Measurements from ENCODE around the gene MYB.
"Not testable (repeated sequence)": the region's sequence is repeated elsewhere in the genome, so short reads cannot be mapped to it uniquely, and the experiment has no call there.

Gene MYB

GRCh38 chr6:135180542-135181332 lies at the start of gene MYB:
MYB (plus strand) TSS chr6:135181308; CDS start chr6:135181514, 206 bp downstream.
- peak; percentile 76 to 78 for DNase-seq

- no peak for DNase-seq
Measured at GRCh38 chr6:135132776-135133175, 48.3 kb upstream of the MYB start.

- DNase-seq = no peak
Measured at GRCh38 chr6:135135835-135136234, 45.3 kb upstream of the MYB start.

DNA sequence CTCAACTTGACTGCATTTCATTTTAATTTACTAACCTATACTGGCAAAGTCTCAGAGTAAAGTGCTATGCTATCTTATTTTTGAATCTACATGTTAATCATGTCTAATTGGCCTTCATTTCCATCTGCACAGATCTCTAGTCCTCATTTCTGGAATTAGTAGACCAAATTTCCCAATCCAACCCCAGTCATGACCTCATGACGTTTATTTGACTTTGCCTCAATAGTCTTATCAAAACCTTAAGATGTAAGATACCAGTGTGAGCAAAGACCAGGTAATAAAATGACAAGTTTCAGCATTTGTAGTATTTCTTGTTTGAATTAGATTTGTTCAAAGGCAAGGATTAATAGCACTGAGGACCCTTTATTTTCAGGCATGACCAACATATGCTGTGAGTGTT lies 43.3 kb upstream of the MYB start:
- no peak for DNase-seq

GRCh38 chr6:135141182-135141581 lies 39.9 kb upstream of the MYB start:
- no peak for DNase-seq

GRCh38 chr6:135141728-135142127 lies 39.4 kb upstream of the MYB start:
- no peak for DNase-seq

GRCh38 chr6:135142232-135142631 lies 38.9 kb upstream of the MYB start:
- not testable (repeated sequence) for DNase-seq

GRCh38 chr6:135144673-135145062 lies 36.4 kb upstream of the MYB start:
- no peak for DNase-seq

DNA sequence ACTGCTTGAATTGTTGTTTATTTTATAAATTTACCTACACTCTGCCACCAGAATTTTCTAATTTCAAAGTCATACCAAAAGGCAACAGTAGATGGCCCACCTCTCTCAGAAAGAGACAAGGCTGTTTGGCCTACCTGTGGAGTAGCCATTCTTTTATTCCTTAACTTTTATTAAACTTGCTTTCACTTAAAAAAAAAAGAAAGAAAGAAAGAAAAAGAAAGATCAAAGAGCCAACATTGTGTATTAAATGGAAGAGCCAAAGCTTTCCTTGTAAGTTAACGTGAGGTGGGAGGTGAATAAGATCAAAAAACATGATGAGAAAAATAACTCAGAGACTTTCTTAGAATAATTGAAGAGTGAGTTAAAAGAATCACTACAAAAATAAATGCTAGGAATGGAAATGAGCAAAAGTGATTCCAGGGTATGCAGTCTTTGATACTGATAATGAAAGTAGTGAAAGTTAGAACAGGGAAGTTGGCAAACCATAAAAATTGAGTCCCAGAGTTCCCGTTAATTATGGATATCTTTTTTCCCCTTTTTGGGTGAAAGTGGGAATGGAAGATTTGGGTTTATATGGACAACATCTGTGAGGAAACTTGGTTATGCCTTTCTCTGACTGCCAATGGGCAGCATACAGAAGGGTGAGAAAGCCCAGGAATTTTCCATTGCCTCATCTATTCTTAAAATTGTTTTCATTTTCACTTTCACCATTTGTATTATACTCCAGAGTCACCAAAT lies 35.9 kb upstream of the MYB start:
- DNase-seq = peak; percentile 18 to 61

GRCh38 chr6:135146162-135146934 lies 34.8 kb upstream of the MYB start:
- no peak for DNase-seq

DNA sequence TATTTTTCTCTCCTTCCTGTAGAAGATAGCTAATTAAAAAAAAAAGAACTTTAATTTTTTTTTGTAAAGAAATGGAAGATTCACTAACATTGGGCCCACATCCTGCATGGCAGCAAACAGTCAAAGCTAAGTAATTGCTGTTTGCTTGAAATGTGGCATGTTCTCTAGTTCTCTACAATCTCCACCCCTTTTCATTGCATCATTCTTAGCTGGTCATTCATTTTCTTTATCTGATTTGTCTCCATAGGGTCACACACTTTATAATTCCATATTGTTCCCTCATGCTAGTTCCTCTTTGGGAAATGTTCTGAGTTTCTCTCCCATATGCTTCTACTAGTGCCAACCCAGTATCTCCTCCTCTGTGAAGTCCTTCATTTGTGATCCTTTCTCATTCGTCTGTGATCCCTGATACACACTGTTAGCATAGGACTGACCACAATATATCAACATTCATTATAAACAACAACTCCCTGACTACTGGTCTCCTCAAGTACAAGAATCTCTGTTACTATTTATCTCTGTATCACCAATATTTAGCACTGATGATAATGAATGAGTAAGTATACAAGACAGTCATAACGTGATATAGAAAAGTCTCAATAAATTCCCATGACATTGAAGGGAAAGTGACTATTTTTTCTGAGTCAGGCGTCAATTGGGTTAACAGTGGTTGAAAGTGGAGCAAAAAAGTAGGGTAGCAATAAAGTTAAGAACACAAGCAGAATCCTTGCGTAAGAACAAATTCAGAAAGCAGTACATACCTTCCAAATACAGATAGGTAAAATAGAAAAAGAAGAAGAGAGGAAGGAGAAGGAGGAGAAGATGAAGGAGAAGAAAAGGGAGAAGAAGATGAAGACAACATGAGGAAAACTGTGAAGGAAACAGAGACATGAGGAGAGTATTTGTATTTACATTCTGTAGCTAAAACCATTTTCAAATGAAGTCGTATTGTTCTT lies 33.2 kb upstream of the MYB start:
- DNase-seq = no peak

GRCh38 chr6:135148889-135149288 lies 32.2 kb upstream of the MYB start:
- DNase-seq = no peak

DNA sequence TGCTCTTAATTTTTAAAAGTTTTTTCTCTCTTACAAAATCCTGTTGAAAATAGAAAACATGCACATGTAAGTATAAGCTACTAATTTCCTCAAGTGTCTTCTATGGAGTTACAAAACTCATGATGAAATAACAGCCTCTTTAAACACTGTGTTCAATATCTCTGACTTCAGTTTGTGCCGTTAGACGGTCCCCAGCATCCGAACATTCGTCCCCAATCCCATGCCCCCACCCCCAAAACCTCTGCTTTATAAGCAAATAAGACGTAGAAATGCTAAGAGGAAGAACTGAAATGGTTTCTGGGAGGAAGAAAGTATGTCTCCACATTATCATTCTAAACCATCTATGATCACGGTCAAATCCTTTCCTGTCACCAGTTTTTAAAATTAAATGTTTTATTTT lies 31.7 kb upstream of the MYB start:
- DNase-seq = no peak

DNA sequence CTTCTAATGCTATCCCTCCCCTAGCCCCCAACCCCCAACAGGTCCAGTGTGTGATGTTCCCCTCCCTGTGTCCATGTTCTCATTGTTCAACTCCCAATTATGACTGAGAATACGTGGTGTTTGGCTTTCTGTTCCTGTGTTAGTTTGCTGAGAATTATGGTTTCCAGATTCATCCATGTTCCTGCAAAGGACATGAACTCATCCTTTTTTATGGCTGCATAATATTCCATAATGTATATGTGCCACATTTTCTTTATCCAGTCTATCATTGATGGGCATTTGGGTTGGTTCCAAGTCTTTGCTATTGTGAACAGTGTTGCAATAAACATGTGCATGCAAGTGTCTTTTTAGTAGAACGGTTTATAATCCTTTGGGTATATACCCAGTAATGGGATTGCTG lies 30.6 kb upstream of the MYB start:
- DNase-seq = not testable (repeated sequence)

DNA sequence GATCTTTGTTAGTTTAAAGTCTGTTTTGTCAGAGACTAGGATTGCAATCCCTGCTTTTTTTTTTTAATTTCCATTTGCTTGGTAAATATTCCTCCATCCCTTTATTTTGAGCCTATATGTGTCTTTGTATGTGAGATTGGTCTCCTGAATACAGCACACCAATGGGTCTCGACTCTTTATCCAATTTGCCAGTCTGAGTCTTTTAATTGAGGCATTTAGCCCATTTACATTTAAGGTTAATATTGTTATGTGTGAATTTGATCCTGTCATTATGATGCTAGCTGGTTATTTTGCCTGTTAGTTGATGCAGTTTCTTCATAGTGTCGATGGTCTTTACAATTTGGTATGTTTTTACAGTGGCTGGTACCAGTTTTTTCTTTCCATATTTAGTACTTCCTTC lies 27.0 kb upstream of the MYB start:
- DNase-seq = not testable (repeated sequence)

DNA sequence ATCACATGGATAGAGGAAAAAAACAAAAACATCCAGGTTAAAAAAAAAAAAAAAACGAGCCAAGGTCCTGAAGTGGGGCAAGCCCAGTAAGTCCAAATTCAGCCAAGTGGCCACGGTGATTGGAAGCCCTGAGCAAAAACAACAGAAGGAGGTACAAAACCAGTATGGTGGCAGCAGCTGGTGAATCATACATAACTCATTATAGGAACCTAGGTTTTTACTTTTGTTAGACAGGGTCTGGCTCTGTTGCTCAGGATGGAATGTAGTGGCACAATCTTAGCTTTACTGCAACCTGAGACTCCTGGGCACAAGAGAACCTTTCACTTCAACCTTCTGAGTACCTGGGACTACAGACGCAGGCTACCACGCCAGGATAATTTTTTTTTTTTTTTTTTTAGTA lies 22.7 kb upstream of the MYB start:
- no peak for DNase-seq

GRCh38 chr6:135159531-135159930 lies 21.6 kb upstream of the MYB start:
- no peak for DNase-seq

- DNase-seq = no peak
Measured at GRCh38 chr6:135161411-135162395, 19.4 kb upstream of the MYB start.

GRCh38 chr6:135162678-135163439 lies 18.2 kb upstream of the MYB start:
- DNase-seq = peak; percentile 33 to 40

DNA sequence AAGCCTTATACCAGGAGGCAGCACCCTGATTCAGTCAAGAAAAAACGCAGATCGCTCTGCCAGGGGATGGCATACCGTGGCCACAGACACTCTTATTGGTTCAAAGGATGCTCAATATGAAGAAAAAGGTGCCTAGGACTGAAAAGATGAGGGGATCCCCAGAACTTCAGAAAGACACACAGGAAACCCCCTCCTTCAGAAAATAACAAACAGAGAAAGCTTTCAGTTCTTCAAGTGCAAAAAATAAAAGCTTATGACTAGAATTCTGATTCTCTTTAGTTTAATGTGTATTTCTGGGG lies 17.7 kb upstream of the MYB start:
- DNase-seq = peak; percentile 57 to 71
